GM18520 (cell line): ENCODE measurements around the gene ADAM10.
"Not testable (repeated sequence)": the region's sequence is repeated elsewhere in the genome, so short reads cannot be mapped to it uniquely, and the experiment has no call there.

ENCODE experiments used
- ATAC-seq: cut with Tn5 transposase; IDR thresholded peaks from one replicate; pipeline ENCODE4 v1.9.1; 2021; ENCODE audit not compliant: unreplicated experiment

ADAM10 gene

GRCh38 chr15:58622877-58623276 lies 126.6 kb downstream of the ADAM10 start:
- ATAC-seq, result no peak

DNA sequence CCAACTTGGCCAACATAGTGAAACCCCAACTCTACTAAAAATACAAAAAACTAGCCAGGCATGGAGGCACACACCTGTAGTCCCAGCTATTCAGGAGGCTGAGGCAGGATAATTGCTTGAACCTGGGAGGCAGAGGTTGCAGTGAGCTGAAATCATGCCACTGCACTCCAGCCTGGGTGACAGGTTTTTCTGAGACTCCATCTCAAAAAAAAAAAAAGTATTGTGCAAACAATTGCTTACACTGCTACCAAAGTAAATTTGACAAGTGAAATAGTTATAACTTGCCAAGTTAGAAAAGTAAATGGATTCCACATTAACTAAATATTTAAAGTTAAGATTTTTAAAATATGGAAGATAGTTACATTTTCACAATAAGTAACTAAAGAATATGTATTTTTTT lies 129.2 kb downstream of the ADAM10 start:
- not testable (repeated sequence) for ATAC-seq

DNA sequence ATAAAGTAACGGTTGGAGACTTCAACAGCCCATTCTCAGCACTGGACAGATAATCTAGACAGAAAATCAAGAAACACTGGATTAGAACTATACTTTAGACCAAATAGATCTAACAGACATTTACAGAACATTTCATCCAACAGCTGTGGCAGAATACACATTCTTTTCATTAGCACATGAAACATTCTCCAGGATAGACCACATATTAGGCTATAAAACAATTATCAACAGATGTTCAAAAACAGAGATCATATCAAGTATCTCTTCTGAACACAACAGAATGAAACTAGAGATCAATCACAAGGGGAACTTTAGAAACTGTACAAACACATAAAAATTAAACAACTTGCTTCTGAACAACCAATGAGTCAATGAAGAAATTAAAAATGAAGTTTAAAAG lies 133.3 kb downstream of the ADAM10 start:
- no peak for ATAC-seq

GRCh38 chr15:58611731-58612676 lies 137.5 kb downstream of the ADAM10 start:
- no peak for ATAC-seq

GRCh38 chr15:58608711-58609110 lies 140.8 kb downstream of the ADAM10 start:
- ATAC-seq, result no peak

DNA sequence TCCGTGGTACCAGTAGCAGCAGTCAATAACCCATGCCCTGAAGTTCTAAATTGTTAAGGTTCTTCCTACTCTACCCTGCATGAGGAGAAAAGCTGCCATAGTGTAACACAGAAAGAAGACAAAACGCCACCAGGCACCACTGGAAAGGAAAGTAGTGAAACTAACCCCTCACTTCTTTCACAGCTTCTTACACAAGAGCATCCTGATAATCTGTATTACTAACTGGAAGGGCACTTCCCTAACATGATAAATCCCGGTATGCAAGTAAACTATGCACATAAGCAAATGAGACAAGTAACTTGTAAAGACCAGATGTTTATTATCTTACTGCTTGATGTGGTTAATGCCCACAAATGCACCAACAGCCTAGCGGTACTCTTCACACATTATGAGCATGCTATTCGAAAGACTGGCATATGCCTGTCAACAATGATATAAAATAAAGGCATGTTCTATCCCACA lies 141.3 kb downstream of the ADAM10 start:
- ATAC-seq, result no peak

- no peak for ATAC-seq
Measured at GRCh38 chr15:58606577-58607080, 142.9 kb downstream of the ADAM10 start.

GRCh38 chr15:58605931-58606530 lies 143.5 kb downstream of the ADAM10 start:
- ATAC-seq, result no peak

- ATAC-seq, result no peak
Measured at GRCh38 chr15:58604455-58604923, 145.0 kb downstream of the ADAM10 start.

DNA sequence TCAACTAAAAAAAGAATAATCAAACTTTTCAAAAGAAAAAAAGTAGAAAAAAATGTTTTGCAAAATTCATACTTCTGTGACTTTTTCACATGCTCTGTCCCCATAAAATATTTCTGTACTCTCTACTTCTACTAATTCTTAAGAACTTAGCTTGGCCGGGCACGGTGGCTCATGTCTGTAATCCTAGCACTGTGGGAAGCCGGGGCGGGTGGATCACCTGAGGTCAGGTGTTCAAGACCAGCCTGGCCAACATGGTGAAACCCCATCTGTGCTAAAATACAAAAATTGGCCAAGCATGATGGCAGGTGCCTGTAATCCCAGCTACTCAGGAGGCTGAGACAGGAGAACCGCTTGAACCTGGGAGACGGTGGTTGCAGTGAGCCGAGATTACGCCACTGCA lies 145.6 kb downstream of the ADAM10 start:
- not testable (repeated sequence) for ATAC-seq

GRCh38 chr15:58602823-58603222 lies 146.7 kb downstream of the ADAM10 start:
- no peak for ATAC-seq

GRCh38 chr15:58598829-58599210 lies 150.7 kb downstream of the ADAM10 start:
- ATAC-seq, result no peak

GRCh38 chr15:58597943-58598828 lies 151.3 kb downstream of the ADAM10 start:
- no peak for ATAC-seq

GRCh38 chr15:58595516-58596263 lies 153.8 kb downstream of the ADAM10 start:
- ATAC-seq, result no peak

DNA sequence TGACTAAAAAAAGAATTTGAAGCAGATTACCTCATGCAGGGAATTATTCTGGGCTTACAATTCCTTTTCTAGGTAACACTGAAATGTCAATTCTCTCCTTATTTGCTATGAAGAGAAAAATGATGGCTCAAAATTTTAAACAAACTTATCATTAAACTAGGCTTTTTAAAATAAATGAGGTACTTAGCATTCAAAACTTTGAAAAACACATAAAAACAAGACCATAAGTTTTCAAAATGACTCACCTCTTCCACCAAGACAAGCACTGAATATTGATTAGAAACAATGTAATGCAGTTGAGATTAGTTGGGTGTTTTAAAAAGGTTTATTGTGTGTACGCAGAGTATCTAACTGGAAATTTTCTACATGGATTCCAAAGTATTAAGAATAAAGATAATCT lies 154.6 kb downstream of the ADAM10 start:
- no peak for ATAC-seq

DNA sequence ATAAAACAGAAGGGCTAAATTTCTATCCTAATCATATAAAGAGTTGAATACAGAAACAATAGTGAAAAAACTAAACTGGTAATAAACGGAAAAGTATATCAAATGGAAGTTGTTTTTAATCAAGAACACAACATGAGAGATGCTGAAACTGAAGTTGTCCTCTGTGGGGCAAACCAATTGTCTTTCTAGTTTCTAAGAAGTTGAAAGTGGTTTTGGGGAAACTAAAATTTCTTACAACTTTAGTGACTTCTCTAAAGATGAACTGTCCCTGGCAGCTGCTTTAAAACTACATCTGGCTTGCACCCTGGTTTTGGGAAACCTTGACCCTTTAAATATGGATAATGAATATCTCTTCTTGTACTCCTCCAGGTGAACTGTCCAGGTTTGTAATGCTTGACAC lies 155.6 kb downstream of the ADAM10 start:
- no peak for ATAC-seq

GRCh38 chr15:58590926-58591325 lies 158.6 kb downstream of the ADAM10 start:
- ATAC-seq, result no peak

- no peak for ATAC-seq
Measured at GRCh38 chr15:58590236-58590635, 159.3 kb downstream of the ADAM10 start.

- no peak for ATAC-seq
Measured at GRCh38 chr15:58589047-58589446, 160.5 kb downstream of the ADAM10 start.

GRCh38 chr15:58588096-58588495 lies 161.4 kb downstream of the ADAM10 start:
- no peak for ATAC-seq
